Stimulated activated naive CD4-positive, alpha-beta T cell treated with Interleukin-2 at 50 U/mL for 16 hours (primary cell): Measurements from ENCODE around the gene BIK.

ENCODE experiments used
- DNase-seq: peaks from one replicate; lab custom pipeline; 2025; lab: John Stamatoyannopoulos, UW

The BIK gene

DNA sequence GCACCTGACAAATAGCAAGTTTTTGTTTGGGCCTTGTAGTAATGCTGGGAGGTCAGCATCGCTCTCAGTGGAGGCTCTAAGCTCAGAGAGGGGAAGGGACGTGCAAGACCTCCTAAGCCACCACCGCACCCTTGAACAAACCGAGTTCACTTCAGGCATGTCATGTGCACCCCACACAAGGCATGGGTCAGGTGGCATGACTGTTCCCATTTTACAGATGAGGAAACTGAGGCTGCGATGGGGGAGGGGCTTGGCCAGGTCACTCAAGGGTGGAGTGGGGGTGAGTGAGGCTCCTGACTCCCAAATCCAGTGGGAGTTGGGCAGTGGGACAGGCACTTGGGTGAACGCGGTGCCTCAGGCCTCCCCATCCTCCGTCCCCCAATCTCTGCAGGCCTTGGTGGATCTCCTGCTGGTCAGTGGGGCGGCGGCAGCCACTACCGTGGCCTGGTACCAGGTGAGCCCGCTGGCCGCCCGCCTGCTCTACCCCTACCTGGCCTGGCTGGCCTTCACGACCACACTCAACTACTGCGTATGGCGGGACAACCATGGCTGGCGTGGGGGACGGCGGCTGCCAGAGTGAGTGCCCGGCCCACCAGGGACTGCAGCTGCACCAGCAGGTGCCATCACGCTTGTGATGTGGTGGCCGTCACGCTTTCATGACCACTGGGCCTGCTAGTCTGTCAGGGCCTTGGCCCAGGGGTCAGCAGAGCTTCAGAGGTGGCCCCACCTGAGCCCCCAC is 52.0 kb downstream of the BIK start:
- DNase-seq, result no peak

DNA sequence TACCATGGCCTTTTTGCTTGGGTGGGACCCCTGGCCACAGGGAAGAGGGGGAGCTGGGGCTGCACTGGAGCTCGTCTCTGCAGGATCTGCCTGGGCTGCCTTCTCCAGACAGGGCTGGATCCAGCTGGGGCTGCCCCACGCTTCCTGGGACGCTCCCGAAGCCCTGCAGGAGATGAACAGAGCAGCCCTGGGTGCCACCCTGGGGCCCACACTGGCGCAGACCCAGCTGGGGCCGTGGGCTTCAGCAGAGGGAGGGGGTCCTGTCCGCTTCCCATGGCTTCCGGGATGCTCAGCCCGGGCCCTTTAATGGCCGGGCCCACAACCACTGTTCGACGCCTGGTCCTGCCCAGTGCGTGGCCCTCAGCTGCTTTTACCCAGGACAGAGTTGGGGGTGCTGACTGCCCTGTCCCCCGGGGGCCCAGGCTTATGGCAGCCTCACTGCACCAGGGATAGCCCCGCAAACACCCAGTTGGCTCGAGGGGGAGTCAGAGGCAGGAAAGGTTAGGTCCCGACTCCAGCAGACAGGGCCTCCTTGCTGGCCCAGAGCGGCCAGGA is 52.8 kb downstream of the BIK start:
- no peak for DNase-seq

DNA sequence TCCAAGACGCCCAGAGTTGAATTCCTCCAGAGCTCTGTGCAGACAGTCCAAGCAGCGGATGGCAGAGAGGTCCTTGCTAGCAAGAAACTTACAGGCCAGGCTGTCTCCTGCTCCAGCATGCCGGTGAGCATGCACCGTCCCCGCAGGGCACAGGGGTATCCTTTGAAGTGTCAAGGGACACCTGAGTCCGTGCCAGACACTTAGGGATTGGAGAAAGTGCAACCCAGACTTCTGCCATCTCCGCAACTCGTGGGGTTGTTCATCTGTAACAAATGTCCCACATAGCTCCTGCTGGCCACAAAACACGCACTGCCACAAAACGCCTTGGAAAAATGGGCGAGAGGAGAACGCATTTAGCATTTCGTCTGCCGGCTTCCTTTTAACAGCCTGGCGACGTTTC is 54.1 kb downstream of the BIK start:
- DNase-seq, result no peak

DNA sequence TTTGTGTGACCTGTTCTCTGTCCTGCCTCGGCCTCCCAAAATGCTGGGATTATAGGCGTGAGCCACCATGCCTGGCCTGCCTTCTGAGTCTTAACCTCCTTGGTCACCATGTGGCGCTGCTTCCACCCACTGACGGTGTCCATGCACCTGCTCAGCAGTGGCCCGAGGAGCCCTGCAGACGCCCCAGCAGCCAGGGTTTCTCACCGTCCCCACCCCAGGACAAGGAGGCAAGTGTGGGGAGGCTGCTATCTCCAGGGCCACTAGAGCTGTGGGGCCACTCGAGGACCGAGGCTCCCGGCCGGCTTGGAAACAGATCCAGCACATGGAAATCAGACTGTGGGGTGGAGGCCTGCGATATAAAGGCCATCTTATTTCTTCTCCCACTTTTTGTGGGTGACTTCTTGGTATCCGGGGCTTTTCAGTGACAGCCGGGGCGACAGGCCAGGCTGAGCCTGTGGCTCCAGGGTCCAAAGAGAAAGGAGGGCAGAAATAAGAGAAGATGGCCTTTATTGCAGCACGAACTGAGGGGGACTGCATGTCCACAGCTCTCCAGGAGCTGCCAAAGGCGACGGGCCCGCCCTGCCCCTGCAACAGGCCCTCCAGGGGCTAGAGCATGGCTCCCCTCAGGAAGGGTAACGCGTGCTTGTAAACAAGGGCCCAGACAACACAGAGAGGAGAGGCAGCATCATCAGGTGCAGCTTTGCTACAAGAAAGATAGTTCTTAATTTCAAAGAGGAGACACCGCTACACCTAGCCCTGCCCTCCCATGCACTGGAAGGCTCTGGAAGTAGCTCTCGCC is 55.8 kb downstream of the BIK start:
- DNase-seq, result no peak

DNA sequence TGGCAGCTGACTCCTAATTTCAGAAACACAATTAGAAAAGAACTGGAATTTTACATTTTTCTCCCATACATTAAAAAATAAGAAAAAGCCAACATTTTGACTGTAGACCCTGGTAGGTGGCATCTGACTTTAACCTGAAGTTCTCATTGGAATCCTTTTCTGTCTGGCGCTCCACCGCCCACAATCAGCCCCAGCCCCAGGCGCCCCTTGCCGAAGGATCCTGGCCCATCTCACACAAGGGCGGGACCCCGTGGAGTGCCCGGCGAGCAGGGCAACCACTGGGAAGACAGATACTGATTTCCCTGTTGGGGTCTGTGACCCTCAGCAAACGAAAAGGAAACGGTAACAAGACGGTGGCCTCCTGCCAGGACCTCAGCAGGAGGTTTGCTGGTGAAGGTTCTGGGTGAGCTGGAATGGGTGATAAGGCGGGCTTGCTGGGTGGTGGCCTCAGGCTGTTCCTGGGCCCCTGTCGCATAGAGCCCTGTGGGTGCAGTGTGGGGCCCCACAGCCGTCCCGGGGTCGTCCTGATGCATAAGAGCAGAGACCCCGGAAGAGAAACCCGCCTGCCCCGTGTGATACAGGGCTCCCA is 56.5 kb downstream of the BIK start:
- no peak for DNase-seq

DNA sequence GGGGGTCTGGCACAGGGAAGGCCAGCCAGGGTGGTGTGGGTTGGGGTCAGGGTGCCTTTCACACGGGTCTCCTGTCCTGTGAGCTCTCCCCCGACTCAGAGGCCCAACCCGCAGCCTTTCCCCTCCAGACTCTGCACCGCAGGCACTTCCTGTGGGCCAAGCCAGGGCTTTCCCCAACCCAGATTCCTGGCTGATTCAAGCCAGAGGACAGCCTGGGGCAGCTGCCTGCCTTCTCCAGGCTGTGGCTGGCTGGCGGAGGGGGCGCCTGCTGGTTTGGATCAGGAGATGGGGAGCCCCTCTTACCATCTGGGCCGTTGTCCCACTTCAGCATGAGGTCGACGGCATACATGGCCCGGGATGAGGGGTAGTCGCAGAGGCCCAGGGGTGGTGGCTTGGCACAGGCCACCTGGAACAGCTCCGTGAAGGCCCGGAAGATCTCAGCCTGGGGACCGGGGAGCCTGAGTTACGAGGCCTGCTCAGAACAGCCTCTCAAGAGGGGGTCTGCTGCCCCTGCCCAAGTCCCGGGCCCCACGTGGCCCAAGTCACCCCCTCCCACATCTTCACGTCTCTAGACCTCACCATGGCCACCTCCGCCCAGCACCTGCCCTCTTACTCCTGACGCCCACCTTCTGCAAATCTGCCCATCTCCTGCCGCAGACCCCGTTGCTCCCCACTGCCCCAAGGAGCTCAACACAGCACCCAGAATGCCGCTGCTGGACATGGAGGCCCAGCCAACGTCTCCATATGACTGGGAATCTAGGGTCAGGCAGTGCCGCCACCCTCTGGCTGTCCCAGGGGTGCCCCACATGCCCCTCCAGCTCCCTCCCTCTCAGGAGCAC is 58.1 kb downstream of the BIK start:
- no peak for DNase-seq

DNA sequence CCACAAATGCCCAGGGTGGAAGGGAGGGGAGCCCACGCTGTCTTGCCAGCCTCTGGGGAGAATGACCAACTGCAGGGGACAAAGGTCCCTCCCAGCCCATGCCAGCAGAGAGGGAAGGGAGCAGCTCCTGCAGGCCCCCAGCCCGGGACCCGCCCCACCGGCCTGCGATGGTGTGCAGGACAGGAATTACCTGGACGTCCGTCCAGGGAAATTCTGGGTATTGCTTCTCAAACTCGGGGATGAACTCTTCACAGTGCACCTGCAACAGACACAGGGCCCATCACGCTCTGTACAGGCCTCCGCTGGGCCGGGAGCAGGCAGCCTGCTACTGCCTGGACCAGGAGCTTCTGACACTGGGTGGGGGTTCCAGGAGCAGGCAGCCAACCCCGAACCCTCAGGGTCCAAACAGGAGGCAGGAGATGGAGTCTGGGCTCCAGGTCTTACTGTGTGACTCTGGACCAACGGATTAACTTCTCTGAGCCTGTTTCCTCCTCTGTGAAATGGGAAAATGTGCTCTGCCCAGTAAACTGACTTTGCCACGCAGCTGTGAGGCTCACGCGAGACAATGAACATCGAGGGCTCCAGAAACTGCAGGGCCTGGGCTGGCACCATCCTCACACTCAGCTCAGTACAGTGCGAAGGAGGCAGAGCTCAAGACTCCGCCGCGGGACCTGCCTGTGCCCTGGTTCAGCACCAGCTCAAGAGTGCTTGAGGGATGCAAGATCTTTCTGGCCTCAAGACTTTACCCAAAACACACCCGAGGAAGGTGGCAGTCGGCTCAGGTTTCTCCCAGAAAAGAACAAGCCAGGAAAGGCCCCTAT is 59.0 kb downstream of the BIK start:
- no peak for DNase-seq

DNA sequence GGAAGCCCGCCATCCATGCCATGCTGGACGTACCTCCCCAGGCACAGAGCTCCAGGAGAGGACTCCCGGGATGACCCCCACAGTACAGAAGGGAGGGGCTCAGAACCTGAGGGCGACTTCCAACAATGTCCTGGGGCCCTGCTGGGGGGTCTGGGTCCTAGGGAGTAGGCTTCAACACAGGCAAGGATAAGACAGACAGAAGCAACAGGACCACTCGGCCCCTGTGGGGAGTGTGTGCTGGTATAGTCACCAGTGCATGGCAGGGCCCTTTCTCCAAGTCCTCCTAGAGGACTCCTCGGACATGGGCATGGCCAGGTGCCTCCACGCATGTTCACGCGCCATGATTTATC is 59.6 kb downstream of the BIK start:
- DNase-seq, result no peak

DNA sequence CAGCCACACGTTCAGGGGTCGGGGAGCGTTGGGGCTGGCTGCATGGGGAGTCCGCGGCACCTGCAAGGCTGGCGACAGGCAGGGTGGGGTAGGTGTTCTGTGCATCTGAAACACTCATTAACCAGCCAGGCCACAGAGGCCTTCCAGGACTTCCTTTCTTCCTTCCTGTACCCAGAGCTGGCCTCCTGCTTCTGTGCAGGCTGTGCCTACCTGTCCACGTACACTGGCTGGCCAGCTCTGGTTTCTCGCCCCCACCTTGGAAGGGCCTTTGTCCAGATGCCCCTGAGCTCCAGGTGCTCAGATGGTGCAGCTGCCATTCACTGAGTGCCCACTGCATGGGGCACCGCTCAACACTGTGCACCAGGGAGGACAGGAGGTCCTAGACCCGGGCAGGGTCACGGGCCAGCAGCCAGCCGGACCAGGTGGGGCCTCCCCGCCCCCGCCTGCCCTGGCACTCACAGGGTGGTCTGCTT is 60.5 kb downstream of the BIK start:
- DNase-seq, result no peak

DNA sequence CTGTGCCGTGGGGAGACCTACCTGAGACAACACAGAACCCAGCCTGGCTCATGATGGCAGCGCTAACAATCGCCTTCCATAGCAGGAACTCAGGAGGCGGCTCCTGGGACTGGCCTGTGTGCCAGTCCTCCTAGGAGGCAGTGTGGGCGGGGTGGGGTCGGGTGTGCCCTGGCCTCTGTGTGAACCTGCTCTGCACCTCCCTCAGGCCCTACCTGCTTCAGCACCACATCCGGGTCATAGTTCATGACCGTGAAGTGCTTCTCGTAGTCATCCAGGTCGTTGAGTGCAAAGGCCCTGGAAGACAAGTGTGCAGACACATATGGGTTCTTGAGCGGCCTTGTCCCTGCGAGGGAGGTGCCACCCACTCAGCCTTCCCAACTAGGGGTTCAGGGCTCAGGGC is 61.1 kb downstream of the BIK start:
- DNase-seq, result no peak

DNA sequence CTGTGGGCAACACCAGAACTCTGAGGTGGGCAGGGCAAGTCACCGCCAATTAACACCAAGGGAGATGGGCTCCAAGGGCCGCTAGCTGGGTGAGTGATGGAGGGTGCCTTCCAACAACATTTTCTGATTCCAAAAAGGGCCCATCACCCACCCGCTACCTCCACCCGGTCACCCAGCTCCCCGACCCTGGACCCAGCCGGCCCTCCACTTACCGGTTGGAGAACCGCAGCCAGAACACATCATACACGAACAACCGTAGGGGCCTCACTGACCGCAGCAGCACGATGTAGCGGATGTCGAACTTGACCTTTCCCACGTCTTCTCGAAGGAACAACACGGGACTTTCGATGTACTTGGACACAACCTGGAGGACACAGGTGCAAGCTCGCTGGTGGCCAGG is 61.6 kb downstream of the BIK start:
- DNase-seq, result no peak

DNA sequence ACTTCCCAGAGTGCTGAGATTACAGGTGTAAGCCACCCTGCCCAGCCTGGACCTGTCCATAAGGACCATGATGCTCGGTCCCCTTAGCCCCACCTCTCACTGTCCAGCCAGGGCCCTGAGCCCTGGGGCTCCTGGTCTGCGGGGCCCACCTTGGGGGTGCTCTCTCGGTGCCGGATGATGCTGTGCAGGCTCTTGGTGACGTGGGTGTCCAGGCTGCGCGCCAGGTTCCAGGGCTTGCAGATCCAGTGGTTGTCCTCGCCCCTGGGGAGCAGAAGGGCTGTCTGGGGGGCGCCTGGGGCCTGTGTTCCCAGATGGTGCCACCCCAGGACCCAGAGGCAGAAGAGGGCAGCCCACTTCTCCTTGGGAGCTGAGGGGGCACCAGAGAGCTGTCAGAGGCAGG is 63.0 kb downstream of the BIK start:
- DNase-seq, result no peak

DNA sequence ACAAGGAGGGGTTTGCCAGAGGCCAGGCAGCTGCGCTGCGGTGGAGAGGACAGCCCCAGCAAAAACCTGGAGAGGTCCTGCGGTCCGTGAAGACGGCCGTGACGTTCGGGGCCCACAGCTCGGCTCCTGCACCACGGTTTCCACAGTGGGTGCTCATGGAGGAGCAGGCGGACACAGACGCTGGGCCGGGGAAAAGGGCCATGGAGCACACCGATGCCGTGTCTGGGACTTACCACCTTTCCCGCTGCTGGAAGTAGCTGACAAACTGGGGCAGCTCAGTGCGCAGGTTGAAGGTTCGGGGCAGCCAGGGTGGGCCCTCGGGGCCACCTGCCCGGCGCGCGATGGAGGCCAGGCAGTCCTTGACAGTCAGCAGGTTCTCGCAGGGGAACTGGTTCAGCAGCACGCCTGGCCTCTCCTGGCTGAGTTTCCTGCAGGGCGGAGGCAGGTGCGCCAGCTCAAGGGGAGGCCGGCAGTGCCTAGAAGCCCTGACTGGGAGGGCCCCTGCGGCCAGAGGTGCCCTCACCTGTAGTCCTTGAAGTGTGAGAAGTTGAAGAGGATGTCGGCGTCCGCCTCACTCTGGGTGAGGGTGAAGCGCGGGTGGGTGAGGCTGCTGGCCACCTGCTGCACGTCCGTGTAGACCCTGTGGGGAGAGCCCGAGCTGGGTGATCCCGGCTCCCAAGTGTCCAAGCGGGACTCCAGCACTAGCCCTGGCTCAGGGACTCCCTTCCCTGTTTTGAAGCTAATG is 63.6 kb downstream of the BIK start:
- DNase-seq, result no peak

DNA sequence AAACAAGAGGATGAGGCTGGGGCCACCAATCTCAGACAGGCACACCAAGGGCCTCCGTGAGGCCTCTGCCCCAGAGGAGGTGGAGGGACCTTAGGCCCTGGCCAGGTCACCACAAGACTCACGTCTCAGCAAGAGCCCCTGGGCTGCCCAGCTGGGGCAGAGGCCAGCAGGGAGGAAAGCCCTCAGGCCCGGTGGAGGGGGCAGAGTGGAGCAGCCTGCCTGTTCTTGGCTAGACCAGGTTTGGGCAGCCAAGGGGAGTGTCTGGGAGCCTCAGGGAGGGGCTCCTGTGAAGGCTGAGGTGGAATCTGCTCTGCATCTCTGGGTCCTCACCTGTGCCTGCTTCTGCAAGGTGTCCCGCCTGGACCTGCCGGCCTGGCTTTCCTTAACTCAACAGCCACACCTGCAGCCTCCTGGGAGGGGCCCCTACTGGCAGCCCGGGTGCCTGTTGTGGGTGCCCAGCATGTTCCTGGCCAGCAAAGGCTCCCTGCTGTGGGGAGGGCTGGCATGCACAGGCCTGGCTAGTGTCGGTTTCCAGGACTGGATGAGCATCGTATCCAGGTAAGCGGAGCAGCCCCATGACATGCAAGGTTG is 64.5 kb downstream of the BIK start:
- DNase-seq, result no peak

DNA sequence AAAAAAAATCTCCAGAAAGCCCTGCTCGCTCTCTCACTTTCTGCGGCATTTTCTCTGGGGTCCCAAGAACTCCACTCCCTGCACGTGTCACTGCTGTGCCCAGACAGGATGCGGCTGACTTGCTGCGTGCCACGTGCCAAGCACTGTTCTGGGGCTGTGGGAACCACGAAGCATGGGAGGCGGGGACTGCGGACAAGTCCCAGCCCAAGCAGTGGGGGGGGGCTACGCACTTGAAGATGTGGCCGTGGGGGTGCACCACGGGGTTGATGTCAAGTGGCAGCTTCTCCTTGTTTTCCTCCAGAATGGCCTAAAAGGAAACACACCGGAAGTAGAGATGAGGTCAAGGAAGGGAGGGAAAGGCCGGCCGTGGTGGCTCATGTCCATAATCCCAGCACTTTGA is 65.5 kb downstream of the BIK start:
- no peak for DNase-seq

DNA sequence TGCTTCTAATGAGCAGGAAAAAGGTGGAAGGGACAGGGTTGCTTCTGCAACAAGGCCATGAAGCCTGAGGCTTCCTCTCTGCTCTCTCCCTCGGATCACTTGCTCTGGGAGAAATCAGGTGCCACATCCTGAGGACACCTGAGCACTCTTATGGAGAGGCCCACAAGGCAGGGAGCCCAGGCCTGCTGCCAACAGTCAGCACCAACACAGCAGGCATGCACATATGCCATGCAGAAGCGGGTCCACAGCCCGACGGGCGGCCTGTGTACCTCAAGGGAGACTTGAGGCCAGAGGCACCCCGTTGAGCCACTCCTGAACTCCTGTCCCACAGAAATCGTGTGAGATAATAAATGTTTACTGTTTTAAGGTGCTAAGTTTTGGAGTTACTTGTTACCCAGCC is 66.9 kb downstream of the BIK start:
- no peak for DNase-seq
